Testis (tissue), 3 donors: ENCODE measurements around the gene MYH10. TPM values are rescaled to one million over a fixed set of nuclear protein-coding genes. Genes with fewer than 3 reads are reported as not detected.

Experiments used
- DNase-seq: peaks from one replicate; pipeline ENCODE4 v3.0.0-alpha.2; 2019
- H3K27ac ChIP-seq, 2 donors: fragments of 200-600 bp; sonication (generic); one replicate each; pipeline ENCODE4 v1.5.1; 2019
- H3K27me3 ChIP-seq: fragments of 200-600 bp; sonication (generic); one replicate; pipeline ENCODE4 v1.5.1; 2019
- H3K36me3 ChIP-seq: fragments of 200-600 bp; sonication (generic); one replicate; pipeline ENCODE4 v1.5.1; 2017; ENCODE audit warnings: low read depth; ENCODE audit errors: missing control alignments
- H3K4me1 ChIP-seq: fragments of 200-600 bp; sonication (generic); one replicate; pipeline ENCODE4 v1.5.1; 2019
- H3K4me3 ChIP-seq, 2 donors: fragments of 200-600 bp; sonication (generic); one replicate each; pipeline ENCODE4 v1.5.1; 2017 to 2019
- H3K9me3 ChIP-seq: fragments of 200-600 bp; sonication (generic); one replicate; pipeline ENCODE4 v1.5.1; 2017
- POLR2A ChIP-seq: fragments of 450-650 bp; IDR thresholded peaks from one replicate; pipeline ENCODE4 v1.6.1; 2017; ENCODE audit warnings: antibody characterized with exemption, mild to moderate bottlenecking, moderate library complexity
- WGBS, 2 donors: methylation state at CpG; one replicate each; pipeline ENCODE4 v1.1.5; 2018; 5-methylcytosine and 5-hydroxymethylcytosine counted together
- intact Hi-C: fragments of 100-400 bp; cut with DNase I; formaldehyde crosslinking; loops from one replicate; pipeline ENCODE4 v1.15.1; 2023; ENCODE audit warnings: low total_unique reads
- polyA plus RNA-seq: library from polyadenylated mRNA; stranded (reverse); fragments of 350-450 nt; fragmentation: Illumina TruSeq; extraction: RNeasy Lipid Tissue Mini Kit (QIAGEN cat#74804); gene quantifications from one replicate; pipeline ENCODE4 v1.2.3, GENCODE V29; 2014; ENCODE audit warnings: low read depth, low replicate concordance; ENCODE audit not compliant: insufficient read depth
- total RNA-seq, 2 donors: library from RNA; depleted of rRNA; stranded (reverse); fragments of >200 nt; gene quantifications; one replicate each; pipeline ENCODE4 v1.2.3, GENCODE V29; 2016
- TF ChIP-seq, protein P1 (sequence below), 3 experiments: fragments of 450-650 bp in 2 of 3; fragments of 200-600 bp in 1 of 3; sonication (generic) in 1 of 3; IDR thresholded peaks; one replicate each; pipeline ENCODE4 v1.5.1; 2016 to 2019; ENCODE audit warnings: antibody characterized with exemption in 3 of 3, mild to moderate bottlenecking in 2 of 3, moderate library complexity in 1 of 3

The MYH10 gene
- total and polyA plus RNA-seq, 3 donors from 2014 or later: 25.5 to 34.1 (median 33.1) TPM

DNA sequence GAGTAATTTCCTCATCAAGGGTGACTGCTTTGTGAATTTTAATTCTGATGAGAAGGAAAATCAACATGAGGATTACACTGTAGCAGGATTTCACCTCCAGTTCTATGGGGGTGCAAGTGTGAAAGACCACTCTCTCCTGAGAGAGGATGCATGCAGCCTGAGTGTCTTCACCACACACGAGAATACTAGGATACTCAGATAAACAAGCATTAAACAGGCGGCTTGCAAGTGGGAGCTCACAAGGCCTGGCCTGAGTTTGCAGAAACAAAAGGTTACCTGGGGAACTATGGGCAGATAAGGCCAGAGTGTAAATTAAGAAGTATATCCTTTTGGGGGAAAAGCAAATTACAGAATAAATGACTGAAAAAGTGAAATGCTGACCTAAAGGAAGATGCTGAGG, 46.6 kb downstream of the MYH10 start:
- no peaks in the 10 kb centered on the region for H3K9me3 ChIP-seq
- WGBS, 2 donors: 80 to 90% methylated on average over 2 of the region's 2 CpGs
- H3K4me3 ChIP-seq: no peak overlapping the region
- intact Hi-C loops: no loop called here
- TF ChIP-seq, protein P1, sequence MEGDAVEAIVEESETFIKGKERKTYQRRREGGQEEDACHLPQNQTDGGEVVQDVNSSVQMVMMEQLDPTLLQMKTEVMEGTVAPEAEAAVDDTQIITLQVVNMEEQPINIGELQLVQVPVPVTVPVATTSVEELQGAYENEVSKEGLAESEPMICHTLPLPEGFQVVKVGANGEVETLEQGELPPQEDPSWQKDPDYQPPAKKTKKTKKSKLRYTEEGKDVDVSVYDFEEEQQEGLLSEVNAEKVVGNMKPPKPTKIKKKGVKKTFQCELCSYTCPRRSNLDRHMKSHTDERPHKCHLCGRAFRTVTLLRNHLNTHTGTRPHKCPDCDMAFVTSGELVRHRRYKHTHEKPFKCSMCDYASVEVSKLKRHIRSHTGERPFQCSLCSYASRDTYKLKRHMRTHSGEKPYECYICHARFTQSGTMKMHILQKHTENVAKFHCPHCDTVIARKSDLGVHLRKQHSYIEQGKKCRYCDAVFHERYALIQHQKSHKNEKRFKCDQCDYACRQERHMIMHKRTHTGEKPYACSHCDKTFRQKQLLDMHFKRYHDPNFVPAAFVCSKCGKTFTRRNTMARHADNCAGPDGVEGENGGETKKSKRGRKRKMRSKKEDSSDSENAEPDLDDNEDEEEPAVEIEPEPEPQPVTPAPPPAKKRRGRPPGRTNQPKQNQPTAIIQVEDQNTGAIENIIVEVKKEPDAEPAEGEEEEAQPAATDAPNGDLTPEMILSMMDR (IDR thresholded peaks at IDR 0.05): no peak
- TF ChIP-seq POLR2A: no peak
- DNase-seq: no peak
- H3K27me3 ChIP-seq: no peaks in the 10 kb centered on the region
- no peaks in the 10 kb centered on the region for H3K36me3 ChIP-seq
- no peaks in the 10 kb centered on the region for H3K4me1 ChIP-seq
- no peak overlapping the region for H3K27ac ChIP-seq

DNA sequence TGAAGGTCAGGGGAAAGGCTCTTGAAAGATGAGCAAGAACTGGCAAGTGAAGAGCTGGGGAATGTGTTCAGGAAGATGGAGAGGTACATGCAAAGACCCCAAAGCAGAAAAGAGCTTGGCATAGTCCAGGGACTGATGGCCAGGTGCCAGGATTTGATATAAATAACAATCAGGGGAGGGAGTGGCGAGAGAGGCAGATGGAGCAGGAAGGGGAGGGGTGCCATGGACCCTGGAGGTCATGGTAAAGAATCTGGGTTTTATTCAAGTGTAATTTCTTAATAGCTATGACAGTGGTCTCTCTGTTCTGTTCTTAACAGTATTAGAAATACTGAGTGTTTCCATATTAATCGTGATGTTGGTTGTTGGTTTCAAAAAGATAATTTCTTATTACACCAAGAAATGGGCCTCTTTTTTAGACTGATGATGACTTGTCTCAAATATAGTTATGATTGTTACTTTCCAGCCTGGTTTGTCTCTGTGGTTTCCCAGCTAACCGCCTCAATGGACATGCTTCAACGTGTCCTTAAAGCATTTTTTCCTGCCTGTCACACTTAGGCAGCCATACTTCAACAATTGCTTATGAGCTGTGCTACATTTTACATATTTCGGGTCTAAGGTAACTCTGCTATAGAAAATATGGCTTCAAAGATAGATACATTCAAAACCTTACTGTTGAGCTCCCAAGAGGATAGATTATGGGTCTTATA, 49.4 kb downstream of the MYH10 start:
- intact Hi-C loops: no loop called here
- 92% methylated on average over 5 of the region's 5 CpGs for WGBS, 2 donors
- no peak for TF ChIP-seq POLR2A
- TF ChIP-seq, protein P1 (IDR thresholded peaks at IDR 0.05): no peak
- Histone ChIP-seq H3K27ac (no peak overlapping the region), H3K9me3 (no peaks in the 10 kb centered on the region), H3K36me3 (no peaks in the 10 kb centered on the region), H3K4me3 (no peak overlapping the region), H3K27me3 (no peaks in the 10 kb centered on the region), H3K4me1 (no peaks in the 10 kb centered on the region)
- no peak for DNase-seq

DNA sequence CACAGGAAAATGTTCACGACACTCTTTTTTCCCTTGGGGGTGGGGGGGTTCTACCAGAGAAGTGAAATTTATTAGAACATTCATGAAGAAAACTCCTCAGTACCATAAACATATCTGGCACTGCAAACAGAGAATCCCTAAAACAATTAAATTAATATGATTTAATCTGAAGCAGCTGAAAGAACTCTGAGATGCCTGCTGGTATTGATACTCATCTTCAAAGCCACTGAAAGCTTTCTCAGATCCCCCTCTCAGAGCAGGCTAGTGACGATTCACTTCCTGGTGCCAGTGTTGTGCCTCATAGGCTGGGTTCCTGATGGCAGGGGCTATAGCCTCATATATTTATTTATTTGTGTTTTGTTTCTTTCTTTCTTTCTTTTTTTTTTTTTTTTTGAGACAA, 52.7 kb downstream of the MYH10 start:
- no peaks in the 10 kb centered on the region for H3K36me3 ChIP-seq
- H3K27me3 ChIP-seq: no peaks in the 10 kb centered on the region
- 79 to 88% methylated on average over 2 of the region's 2 CpGs for WGBS, 2 donors
- DNase-seq: no peak
- H3K27ac ChIP-seq: no peak overlapping the region
- no peak overlapping the region for H3K4me3 ChIP-seq
- H3K4me1 ChIP-seq: no peaks in the 10 kb centered on the region
- no peak for TF ChIP-seq POLR2A
- H3K9me3 ChIP-seq: no peaks in the 10 kb centered on the region
- intact Hi-C loops: no loop called here

DNA sequence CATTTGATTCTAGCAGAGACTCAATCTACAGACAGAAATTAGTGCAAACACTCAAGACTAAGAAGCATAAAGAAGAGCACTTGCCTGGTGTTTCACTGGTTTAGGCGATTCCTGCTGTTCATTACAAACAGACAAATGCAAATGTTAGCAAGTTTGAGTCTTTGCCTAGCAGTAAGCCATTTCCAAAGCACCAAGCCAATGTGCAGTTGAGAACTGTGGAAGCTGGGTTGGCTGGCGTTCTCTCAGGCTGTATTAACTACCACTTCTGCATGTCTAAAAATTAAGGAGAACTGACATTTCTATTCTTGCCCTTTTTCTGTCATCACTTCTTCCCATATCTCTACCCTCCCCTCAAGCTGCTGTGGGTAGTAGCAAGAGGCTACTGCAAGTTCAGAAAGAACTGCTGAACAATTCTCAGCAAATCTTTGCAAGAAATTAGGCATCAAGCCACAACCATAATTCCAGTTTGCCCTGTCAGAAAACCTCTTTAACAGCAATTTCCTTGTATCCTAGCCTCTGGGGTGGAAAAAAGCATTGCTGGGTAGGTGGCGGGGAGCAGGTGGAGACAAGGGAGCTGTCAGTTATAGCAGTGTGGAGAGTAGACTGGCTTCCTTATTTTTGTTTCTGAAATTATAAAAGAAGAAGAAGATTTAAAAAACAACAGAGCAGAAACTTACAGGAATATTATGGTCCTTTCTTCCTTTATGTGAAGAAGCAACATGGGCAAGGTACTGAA, 53.8 kb downstream of the MYH10 start:
- no peak for DNase-seq
- WGBS, 2 donors: 91 to 92% methylated on average over 3 of the region's 3 CpGs
- Histone ChIP-seq H3K4me3 (no peak overlapping the region), H3K4me1 (no peaks in the 10 kb centered on the region), H3K9me3 (no peaks in the 10 kb centered on the region), H3K27me3 (no peaks in the 10 kb centered on the region), H3K36me3 (no peaks in the 10 kb centered on the region), H3K27ac (no peak overlapping the region)
- intact Hi-C loops: no loop called here
- TF ChIP-seq POLR2A: no peak
- TF ChIP-seq, protein P1 (IDR thresholded peaks at IDR 0.05): no peak

DNA sequence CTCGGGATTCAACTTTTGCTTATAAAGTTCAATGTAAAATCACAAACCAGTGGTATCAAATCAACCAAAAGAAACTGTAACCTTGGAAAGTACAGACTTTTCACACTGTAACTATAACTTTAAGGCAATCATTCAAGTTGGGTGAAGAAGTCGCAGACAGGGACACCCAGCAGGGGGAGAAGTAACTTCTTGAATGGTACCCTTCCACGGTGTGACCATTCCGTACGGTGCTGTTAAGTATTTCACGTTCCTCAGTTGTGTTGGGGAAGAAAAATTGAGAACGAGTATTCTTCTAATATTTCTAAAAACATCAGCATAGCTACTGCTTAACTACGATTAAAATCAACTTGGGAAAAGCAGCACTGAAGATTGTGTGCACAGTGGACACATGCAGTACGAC, 55.8 kb downstream of the MYH10 start:
- no peaks in the 10 kb centered on the region for H3K27me3 ChIP-seq
- 80 to 87% methylated on average over 9 of the region's 9 CpGs for WGBS, 2 donors
- TF ChIP-seq, protein P1 (IDR thresholded peaks at IDR 0.05): no peak
- no peak for TF ChIP-seq POLR2A

More for the DNA sequence above, 55.8 kb downstream of the MYH10 start:
- DNase-seq: no peak
- no peaks in the 10 kb centered on the region for H3K9me3 ChIP-seq
- intact Hi-C loops: no loop called here
- H3K4me1 ChIP-seq: no peaks in the 10 kb centered on the region
- H3K36me3 ChIP-seq: no peaks in the 10 kb centered on the region
- H3K27ac ChIP-seq: no peak overlapping the region
- H3K4me3 ChIP-seq: no peak overlapping the region
